H1 (cell line): ENCODE measurements around the gene PPAN. TPM values are rescaled to one million over a fixed set of nuclear protein-coding genes. Genes with fewer than 3 reads are reported as not detected.

ENCODE experiments used
- RAD21 ChIP-seq, 2 experiments: IDR thresholded peaks in 1 of 2; conservative IDR thresholded peaks in 1 of 2; 2 replicates each; pipeline ENCODE4 v1.6.1; 2011; ENCODE audit warnings: low read depth in 2 of 2, low read length in 2 of 2, improper control_type of control experiment in 1 of 2, inconsistent platforms in 1 of 2, mild to moderate bottlenecking in 1 of 2, moderate library complexity in 1 of 2
- RXRA ChIP-seq: IDR thresholded peaks from 2 replicates; pipeline ENCODE4 v1.6.1; 2011; ENCODE audit warnings: low read depth, mild to moderate bottlenecking, low read length, moderate library complexity; ENCODE audit not compliant: insufficient read depth
- TCF12 ChIP-seq: IDR thresholded peaks from 2 replicates; pipeline ENCODE4 v1.6.1; 2011; ENCODE audit warnings: low read depth, mild to moderate bottlenecking, low read length
- polyA plus RNA-seq, 7 experiments: library from polyadenylated mRNA; depleted of rRNA in 3 of 7; stranded (reverse) in 5 of 7; unstranded in 2 of 7; fragments of >200 nt in 5 of 7; fragments of 200-250 nt in 2 of 7; gene quantifications; 1 replicate in 5 of 7; 2 replicates in 1 of 7; 4 replicates in 1 of 7; pipeline versions ENCODE4 v1.2.1 to v1.2.3, GENCODE V29; 2011 to 2013; ENCODE audit warnings: missing spikeins in 2 of 7, mixed read lengths in 2 of 7
- total RNA-seq: library from RNA; stranded (reverse); fragmentation: NEBNext Ultra II Directional; extraction: Animal tissue kit (Norgen Biotek cat#: 25700); gene quantifications from 2 replicates; pipeline ENCODE4 v1.2.1, GENCODE V29; 2021
- TF ChIP-seq, protein P1 (sequence below), 3 experiments: IDR thresholded peaks; 1 replicate in 2 of 3; 2 replicates in 1 of 3; pipeline versions ENCODE4 v1.5.1 to v1.6.1; 2011; ENCODE audit warnings: low read length in 3 of 3, mild to moderate bottlenecking in 3 of 3, inconsistent platforms in 2 of 3, low read depth in 1 of 3, moderate library complexity in 1 of 3; ENCODE audit not compliant: insufficient read depth in 1 of 3; ENCODE audit errors: control extremely low read depth in 1 of 3

Gene PPAN
- total and polyA plus RNA-seq, 2 of the 8 experiments (the other 6 are each of a cell fraction or from before 2014, with no cell fraction given) = 48.8 to 74.4 TPM

DNA sequence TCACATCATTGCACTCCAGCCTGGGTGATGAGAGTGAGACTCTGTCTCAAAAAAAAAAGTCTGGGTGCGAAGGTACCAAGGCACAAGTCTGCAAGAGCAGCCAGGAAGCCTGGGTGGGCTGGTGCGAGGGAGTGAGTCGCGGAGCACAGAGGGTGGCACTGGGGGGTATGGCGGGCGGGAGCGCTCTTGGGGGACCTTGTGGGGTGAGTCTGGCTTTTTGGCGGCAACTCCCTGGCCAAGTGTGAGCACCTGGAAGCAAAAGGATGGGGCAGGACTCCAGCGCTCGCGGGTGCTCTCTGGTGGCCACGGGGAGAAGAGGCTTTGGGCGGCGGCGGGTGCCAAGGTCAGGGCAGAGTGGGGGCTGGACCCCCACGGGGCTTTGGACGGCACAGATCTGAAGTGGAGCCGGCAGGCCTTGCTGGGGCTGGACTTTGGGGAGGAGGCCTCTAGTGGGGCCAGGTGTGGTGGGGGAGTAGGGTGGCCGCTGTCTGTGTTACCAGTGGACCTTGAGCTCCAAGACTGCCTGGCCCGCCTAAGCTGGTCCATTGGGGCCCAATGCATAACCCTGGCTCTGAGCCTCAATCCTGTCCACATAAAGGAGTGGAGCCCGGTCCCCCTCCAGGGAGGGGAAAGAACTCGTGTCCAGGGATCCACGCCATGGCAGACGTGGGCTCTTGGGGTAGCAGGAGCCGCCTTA is 6.9 kb downstream of the PPAN start (continued):
- TF ChIP-seq, protein P1, sequence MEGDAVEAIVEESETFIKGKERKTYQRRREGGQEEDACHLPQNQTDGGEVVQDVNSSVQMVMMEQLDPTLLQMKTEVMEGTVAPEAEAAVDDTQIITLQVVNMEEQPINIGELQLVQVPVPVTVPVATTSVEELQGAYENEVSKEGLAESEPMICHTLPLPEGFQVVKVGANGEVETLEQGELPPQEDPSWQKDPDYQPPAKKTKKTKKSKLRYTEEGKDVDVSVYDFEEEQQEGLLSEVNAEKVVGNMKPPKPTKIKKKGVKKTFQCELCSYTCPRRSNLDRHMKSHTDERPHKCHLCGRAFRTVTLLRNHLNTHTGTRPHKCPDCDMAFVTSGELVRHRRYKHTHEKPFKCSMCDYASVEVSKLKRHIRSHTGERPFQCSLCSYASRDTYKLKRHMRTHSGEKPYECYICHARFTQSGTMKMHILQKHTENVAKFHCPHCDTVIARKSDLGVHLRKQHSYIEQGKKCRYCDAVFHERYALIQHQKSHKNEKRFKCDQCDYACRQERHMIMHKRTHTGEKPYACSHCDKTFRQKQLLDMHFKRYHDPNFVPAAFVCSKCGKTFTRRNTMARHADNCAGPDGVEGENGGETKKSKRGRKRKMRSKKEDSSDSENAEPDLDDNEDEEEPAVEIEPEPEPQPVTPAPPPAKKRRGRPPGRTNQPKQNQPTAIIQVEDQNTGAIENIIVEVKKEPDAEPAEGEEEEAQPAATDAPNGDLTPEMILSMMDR (IDR thresholded peaks at IDR 0.05; ENCODE audit: control extremely low read depth in 1 of 3, insufficient read depth in 1 of 3, low read depth in 1 of 3, low read length in 3 of 3) = peak; percentile 77 to 80 (median 79)
- peak; percentile 53 to 69 for TF ChIP-seq RAD21 (IDR thresholded peaks at IDR 0.05 in 1 of 2, conservative IDR thresholded peaks at IDR 0.05 in 1 of 2; ENCODE audit: low read depth in 2 of 2, low read length in 2 of 2)
- peak; percentile 91 for TF ChIP-seq RXRA
- 0 out of 2 replicates have a peak, but pooled peaks have one; percentile 46 for TF ChIP-seq TCF12
